HEK293T (cell line): ENCODE results near the gene MFSD12.

Experiments used
- ARNT ChIP-seq: fragments of 450-650 bp; IDR thresholded peaks from 2 replicates; pipeline ENCODE4 v1.6.1; 2017; ENCODE audit warnings: mild to moderate bottlenecking
- ELF4 ChIP-seq: fragments of 450-650 bp; IDR thresholded peaks from 2 replicates; pipeline ENCODE4 v1.6.1; 2017; ENCODE audit warnings: antibody characterized with exemption
- FOXA1 ChIP-seq: fragments of 450-650 bp; IDR thresholded peaks from 2 replicates; pipeline ENCODE4 v1.6.1; 2016; ENCODE audit warnings: mild to moderate bottlenecking
- FOXK2 ChIP-seq: fragments of 450-650 bp; IDR thresholded peaks from 2 replicates; pipeline ENCODE4 v1.6.1; 2016; ENCODE audit warnings: mild to moderate bottlenecking
- L3MBTL2 ChIP-seq: fragments of 450-650 bp; conservative IDR thresholded peaks from 2 replicates; pipeline ENCODE4 v1.6.1; 2016; ENCODE audit warnings: mild to moderate bottlenecking
- PKNOX1 ChIP-seq: fragments of 450-650 bp; IDR thresholded peaks from 2 replicates; pipeline ENCODE4 v1.6.1; 2016
- SP1 ChIP-seq: fragments of 450-650 bp; IDR thresholded peaks from 2 replicates; pipeline ENCODE4 v1.6.1; 2017

GRCh38 chr19:3528080-3528479, 29.3 kb downstream of the MFSD12 start:
- no peak for TF ChIP-seq FOXK2
- TF ChIP-seq SP1: no peak
- no peak for TF ChIP-seq FOXA1
- TF ChIP-seq ARNT: no peak
- TF ChIP-seq ELF4: no peak
- no peak for TF ChIP-seq L3MBTL2
- no peak for TF ChIP-seq PKNOX1
